ENCODE results near the gene NAB1. TPM values are rescaled to one million over a fixed set of nuclear protein-coding genes. Genes with fewer than 3 reads are reported as not detected.

Gene NAB1
- total RNA-seq, 1 experiment from 2014 or later, result 36.9 TPM

- Mint-ChIP-seq H3K4me1 (no peaks in the 10 kb centered on the region), H3K9me3 (peaks cover 3 to 8% of the 10 kb centered on the region in 2 experiments), H3K27me3 (ENCODE audit: low read depth) (no peaks in the 10 kb centered on the region), H3K36me3 (ENCODE audit: insufficient read depth in 1 of 3, low read depth in 3 of 3) (peaks cover 10 to 36% (median 32%) of the 10 kb centered on the region in 3 experiments), H3K4me3 (no peak overlapping the region), H3K27ac (no peak overlapping the region)
- TF ChIP-seq, protein P1, sequence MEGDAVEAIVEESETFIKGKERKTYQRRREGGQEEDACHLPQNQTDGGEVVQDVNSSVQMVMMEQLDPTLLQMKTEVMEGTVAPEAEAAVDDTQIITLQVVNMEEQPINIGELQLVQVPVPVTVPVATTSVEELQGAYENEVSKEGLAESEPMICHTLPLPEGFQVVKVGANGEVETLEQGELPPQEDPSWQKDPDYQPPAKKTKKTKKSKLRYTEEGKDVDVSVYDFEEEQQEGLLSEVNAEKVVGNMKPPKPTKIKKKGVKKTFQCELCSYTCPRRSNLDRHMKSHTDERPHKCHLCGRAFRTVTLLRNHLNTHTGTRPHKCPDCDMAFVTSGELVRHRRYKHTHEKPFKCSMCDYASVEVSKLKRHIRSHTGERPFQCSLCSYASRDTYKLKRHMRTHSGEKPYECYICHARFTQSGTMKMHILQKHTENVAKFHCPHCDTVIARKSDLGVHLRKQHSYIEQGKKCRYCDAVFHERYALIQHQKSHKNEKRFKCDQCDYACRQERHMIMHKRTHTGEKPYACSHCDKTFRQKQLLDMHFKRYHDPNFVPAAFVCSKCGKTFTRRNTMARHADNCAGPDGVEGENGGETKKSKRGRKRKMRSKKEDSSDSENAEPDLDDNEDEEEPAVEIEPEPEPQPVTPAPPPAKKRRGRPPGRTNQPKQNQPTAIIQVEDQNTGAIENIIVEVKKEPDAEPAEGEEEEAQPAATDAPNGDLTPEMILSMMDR (conservative IDR thresholded peaks at IDR 0.05), result no peak
- Histone ChIP-seq H2AK5ac (ENCODE audit: insufficient read length, low read length) (no peak overlapping the region), H4K91ac (ENCODE audit: insufficient read length, low read depth, low read length) (no peak overlapping the region), H3T11ph (ENCODE audit: low read length) (no peak overlapping the region), H3K4me1 (ENCODE audit: insufficient read depth, low read length) (no peaks in the 10 kb centered on the region), H4K8ac (replicated peaks; ENCODE audit: insufficient read length, low read depth, low read length) (no peak overlapping the region), H3K4ac (ENCODE audit: low read depth, low read length) (no peak overlapping the region), H3K9ac (ENCODE audit: extremely low read depth, insufficient read length, low read length) (no peak overlapping the region), H3K4me2 (ENCODE audit: insufficient read depth, insufficient read length, low read length) (no peak overlapping the region), H3K23ac (ENCODE audit: insufficient read length, low read depth, low read length) (no peak overlapping the region), H3K14ac (ENCODE audit: insufficient read depth, low read length) (no peak overlapping the region), H2BK5ac (ENCODE audit: insufficient read length, low read length) (no peak overlapping the region), H3K79me2 (ENCODE audit: insufficient read depth, low read length) (no peaks in the 10 kb centered on the region), H3K79me1 (ENCODE audit: insufficient read depth, low read depth, low read length, poor library complexity, severe bottlenecking) (peaks cover 3% of the 10 kb centered on the region), H4K20me1 (ENCODE audit: control insufficient read depth, insufficient read depth, insufficient read length) (no peaks in the 10 kb centered on the region), H2BK12ac (ENCODE audit: insufficient read length, low read depth, low read length) (no peak overlapping the region), H2BK120ac (ENCODE audit: low read depth, low read length, poor library complexity, severe bottlenecking) (no peak overlapping the region), H3K9me3 (ENCODE audit: control insufficient read depth, low read depth, low read length) (no peaks in the 10 kb centered on the region), H2AFZ (ENCODE audit: low read length) (no peak overlapping the region), H2BK20ac (ENCODE audit: low read depth, low read length, poor library complexity, severe bottlenecking) (no peak overlapping the region), H4K5ac (ENCODE audit: insufficient read length, low read depth, low read length) (no peak overlapping the region), H3K18ac (ENCODE audit: insufficient read length, low read depth, low read length) (no peak overlapping the region), H3K56ac (ENCODE audit: insufficient read length, low read depth, low read length) (no peak overlapping the region), H3K27me3 (ENCODE audit: insufficient read depth, low read length) (no peaks in the 10 kb centered on the region), H3K23me2 (ENCODE audit: insufficient read length, low read depth, low read length, poor library complexity, severe bottlenecking) (no peaks in the 10 kb centered on the region), H3K27ac (ENCODE audit: insufficient read length, low read depth, low read length) (no peak overlapping the region), H2BK15ac (ENCODE audit: low read depth, low read length) (no peak overlapping the region)
- DNase-seq, result no peak
Measured at GRCh38 chr2:190668892-190669291, 20.0 kb downstream of the NAB1 start.
